ENCODE data around the gene HIPK2. TPM values are rescaled to one million over a fixed set of nuclear protein-coding genes. Genes with fewer than 3 reads are reported as not detected.

Gene HIPK2
- total RNA-seq (9.8 TPM), polyA plus RNA-seq (8.5 TPM)

DNA sequence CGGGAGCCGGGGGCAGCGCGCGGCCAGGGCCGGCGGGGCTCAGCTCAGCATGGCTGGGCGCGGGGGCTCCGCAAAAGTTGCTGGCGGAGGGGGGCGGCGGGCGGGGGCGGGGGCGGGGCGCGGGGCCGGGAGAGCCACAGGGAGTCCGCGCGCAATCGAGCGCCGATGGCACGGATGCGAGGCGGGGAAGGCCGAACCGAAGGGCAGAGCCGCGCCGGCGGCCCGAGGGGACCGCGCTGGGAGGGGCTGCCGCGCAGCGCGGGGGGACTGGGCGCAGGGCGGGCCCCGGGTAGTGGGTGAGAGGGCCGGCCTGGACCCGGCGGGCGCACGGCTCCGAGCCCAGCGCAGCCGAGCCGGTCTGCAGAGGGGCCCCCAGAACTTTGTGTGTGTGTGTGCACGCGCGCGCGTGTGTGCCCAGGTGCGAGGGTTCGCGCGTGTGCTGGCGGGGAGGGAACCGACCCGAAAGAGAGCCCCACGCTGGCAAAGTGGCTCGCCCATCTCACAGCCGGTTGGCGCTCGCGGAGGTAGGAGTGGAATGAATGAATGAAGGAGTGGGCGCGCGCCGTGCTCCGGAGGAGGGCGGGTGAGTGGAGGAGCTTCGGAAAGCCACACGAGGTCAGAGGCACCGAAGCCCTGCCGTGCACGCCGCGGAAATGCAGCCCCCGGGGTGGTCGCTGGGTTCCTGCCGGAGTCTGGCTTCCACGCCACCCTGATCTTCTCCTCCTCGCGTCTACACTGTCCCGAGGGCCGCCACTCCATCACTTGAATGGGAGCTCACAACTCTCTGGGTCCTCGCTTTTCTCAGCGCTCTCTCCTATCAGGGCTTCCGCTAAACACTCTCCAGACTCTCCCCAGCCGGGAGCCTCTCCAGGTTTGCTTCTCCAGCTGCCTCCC is at the start of gene HIPK2:
Gene HIPK2 (minus strand): TSS at position 51 of the 894 bp plus-strand sequence. CDS start 375 bp downstream, outside the sequence.
- H3K4me3 ChIP-seq (ENCODE audit: low read depth, low read length) = peak within 1 kb of the TSS; percentile 100
- peaks cover 7% of the 10 kb centered on the region for H3K4me1 ChIP-seq (ENCODE audit: insufficient read depth)
- no peaks in the 10 kb centered on the region for H3K36me3 ChIP-seq (ENCODE audit: insufficient read depth)
- H3K27ac ChIP-seq (ENCODE audit: low read depth) = peak within 1 kb of the TSS; percentile 94
- peak; percentile 59 for DNase-seq (ENCODE audit: extremely low spot score)
- WGBS = 1% methylated on average over 93 of the region's 96 CpGs

- Histone ChIP-seq H3K27ac (ENCODE audit: low read depth) (no peak overlapping the region), H3K4me3 (ENCODE audit: low read depth, low read length) (no peak overlapping the region), H3K4me1 (ENCODE audit: insufficient read depth) (no peaks in the 10 kb centered on the region), H3K36me3 (ENCODE audit: insufficient read depth) (no peaks in the 10 kb centered on the region)
- DNase-seq (ENCODE audit: extremely low spot score) = no peak
Observed at GRCh38 chr7:139827042-139827441, 49.2 kb upstream of the HIPK2 start.

GRCh38 chr7:139825666-139826290 is 48.0 kb upstream of the HIPK2 start:
- H3K36me3 ChIP-seq (ENCODE audit: insufficient read depth) = no peaks in the 10 kb centered on the region
- no peaks in the 10 kb centered on the region for H3K4me1 ChIP-seq (ENCODE audit: insufficient read depth)
- no peak for DNase-seq (ENCODE audit: extremely low spot score)
- peak overlapping the region; percentile 26 for H3K27ac ChIP-seq (ENCODE audit: low read depth)
- H3K4me3 ChIP-seq (ENCODE audit: low read depth, low read length) = no peak overlapping the region
- 43% methylated on average over 9 of the region's 9 CpGs for WGBS

GRCh38 chr7:139823959-139824521 is 46.2 kb upstream of the HIPK2 start:
- no peaks in the 10 kb centered on the region for H3K4me1 ChIP-seq (ENCODE audit: insufficient read depth)
- no peaks in the 10 kb centered on the region for H3K36me3 ChIP-seq (ENCODE audit: insufficient read depth)
- H3K27ac ChIP-seq (ENCODE audit: low read depth) = peak overlapping the region; percentile 13
- DNase-seq (ENCODE audit: extremely low spot score) = peak; percentile 10
- H3K4me3 ChIP-seq (ENCODE audit: low read depth, low read length) = no peak overlapping the region
- 25% methylated on average over 8 of the region's 8 CpGs for WGBS

DNA sequence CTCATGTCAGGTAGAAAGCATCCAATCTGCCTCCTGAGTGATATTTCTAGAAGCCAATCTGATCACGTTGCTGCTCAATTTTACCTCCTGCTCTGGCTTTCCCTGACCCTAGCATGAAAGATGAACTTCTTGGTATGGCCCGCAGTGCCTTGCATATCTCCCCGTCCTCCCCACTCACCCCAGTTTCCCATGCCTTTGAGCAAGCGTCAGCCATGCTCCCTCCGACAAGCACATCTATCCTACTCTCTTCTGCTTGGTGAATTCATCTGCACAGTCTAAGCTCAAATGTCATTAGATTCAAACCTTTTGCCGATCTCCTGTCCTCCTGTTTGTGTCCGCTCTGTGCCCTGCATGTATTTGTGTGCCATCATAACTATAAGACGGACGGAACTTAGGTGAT is 45.1 kb upstream of the HIPK2 start:
- Histone ChIP-seq H3K4me3 (ENCODE audit: low read depth, low read length) (no peak overlapping the region), H3K27ac (ENCODE audit: low read depth) (no peak overlapping the region), H3K36me3 (ENCODE audit: insufficient read depth) (no peaks in the 10 kb centered on the region), H3K4me1 (ENCODE audit: insufficient read depth) (no peaks in the 10 kb centered on the region)
- no peak for DNase-seq (ENCODE audit: extremely low spot score)
- WGBS = 98% methylated on average over 9 of the region's 9 CpGs

DNA sequence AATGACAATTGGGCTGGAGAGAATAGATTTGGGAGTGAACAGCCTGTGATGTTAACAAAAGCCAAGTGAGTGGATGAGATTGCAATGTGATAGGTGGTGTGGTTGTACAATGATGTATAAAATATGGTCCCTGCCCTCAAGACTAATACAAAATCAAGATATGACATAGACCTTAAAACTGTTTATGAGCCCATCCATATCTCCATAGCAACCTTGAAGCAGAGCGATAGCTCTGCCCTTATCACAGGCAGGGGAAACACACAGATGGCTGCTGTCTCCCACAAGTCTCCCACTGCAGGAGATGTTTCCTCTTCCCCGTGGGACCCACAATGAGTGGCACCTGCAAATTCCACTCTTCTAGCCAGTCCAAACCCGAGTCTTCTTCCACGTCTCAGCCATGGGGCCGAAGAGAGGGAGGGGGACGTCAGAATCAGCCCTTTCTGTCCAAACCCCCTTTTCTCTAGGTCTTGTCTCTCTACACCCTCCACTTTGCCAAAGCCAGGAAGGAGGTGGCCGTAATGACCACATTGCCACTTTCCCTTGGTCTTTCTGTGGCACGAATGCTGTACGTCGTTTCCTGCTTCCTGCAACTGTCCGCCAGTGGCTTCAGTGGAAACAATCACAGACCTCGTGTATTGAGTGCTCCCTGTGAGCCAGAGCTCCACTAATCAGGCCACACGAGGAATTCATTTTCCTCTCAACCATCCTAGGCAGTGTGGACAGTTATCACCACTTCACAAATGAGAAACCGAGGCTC is 43.7 kb upstream of the HIPK2 start:
- Histone ChIP-seq H3K4me3 (ENCODE audit: low read depth, low read length) (no peak overlapping the region), H3K36me3 (ENCODE audit: insufficient read depth) (no peaks in the 10 kb centered on the region), H3K27ac (ENCODE audit: low read depth) (no peak overlapping the region), H3K4me1 (ENCODE audit: insufficient read depth) (no peaks in the 10 kb centered on the region)
- WGBS = 69% methylated on average over 14 of the region's 14 CpGs
- no peak for DNase-seq (ENCODE audit: extremely low spot score)

- no peaks in the 10 kb centered on the region for H3K4me1 ChIP-seq (ENCODE audit: insufficient read depth)
- DNase-seq (ENCODE audit: extremely low spot score) = no peak
- H3K4me3 ChIP-seq (ENCODE audit: low read depth, low read length) = no peak overlapping the region
- no peaks in the 10 kb centered on the region for H3K36me3 ChIP-seq (ENCODE audit: insufficient read depth)
- 90% methylated on average over 4 of the region's 4 CpGs for WGBS
- no peak overlapping the region for H3K27ac ChIP-seq (ENCODE audit: low read depth)
Observed at GRCh38 chr7:139820089-139820488, 42.3 kb upstream of the HIPK2 start.

GRCh38 chr7:139817249-139817648 is 39.5 kb upstream of the HIPK2 start:
- Histone ChIP-seq H3K27ac (ENCODE audit: low read depth) (no peak overlapping the region), H3K4me1 (ENCODE audit: insufficient read depth) (no peaks in the 10 kb centered on the region), H3K4me3 (ENCODE audit: low read depth, low read length) (no peak overlapping the region), H3K36me3 (ENCODE audit: insufficient read depth) (no peaks in the 10 kb centered on the region)
- no peak for DNase-seq (ENCODE audit: extremely low spot score)
- 80% methylated on average over 10 of the region's 10 CpGs for WGBS

- H3K27ac ChIP-seq (ENCODE audit: low read depth) = no peak overlapping the region
- H3K4me3 ChIP-seq (ENCODE audit: low read depth, low read length) = no peak overlapping the region
- H3K4me1 ChIP-seq (ENCODE audit: insufficient read depth) = no peaks in the 10 kb centered on the region
- H3K36me3 ChIP-seq (ENCODE audit: insufficient read depth) = no peaks in the 10 kb centered on the region
- WGBS = 91% methylated on average over 2 of the region's 2 CpGs
- no peak for DNase-seq (ENCODE audit: extremely low spot score)
Observed at GRCh38 chr7:139813689-139814088, 35.9 kb upstream of the HIPK2 start.

DNA sequence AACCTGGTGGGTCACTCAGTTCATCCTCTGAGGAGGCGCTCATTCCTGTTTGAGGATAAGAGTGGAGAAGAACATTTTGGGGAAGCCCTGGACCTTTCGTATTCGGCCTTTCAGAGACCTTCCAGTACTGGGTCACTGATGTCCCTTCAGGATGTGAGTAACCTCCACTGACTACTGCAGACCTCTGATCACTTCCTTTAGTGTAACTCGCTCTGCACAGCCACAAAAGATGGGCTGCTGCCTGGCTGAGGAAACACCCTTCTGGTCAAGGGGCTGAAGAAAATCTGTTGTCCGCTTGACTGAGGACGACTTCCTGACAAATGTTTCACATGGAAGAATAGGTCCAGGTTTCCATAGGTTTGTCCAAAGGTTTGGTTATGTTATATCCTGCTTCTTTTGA is 35.4 kb upstream of the HIPK2 start:
- Histone ChIP-seq H3K36me3 (ENCODE audit: insufficient read depth) (no peaks in the 10 kb centered on the region), H3K27ac (ENCODE audit: low read depth) (no peak overlapping the region), H3K4me1 (ENCODE audit: insufficient read depth) (no peaks in the 10 kb centered on the region), H3K4me3 (ENCODE audit: low read depth, low read length) (no peak overlapping the region)
- DNase-seq (ENCODE audit: extremely low spot score) = no peak
- 93% methylated on average over 6 of the region's 6 CpGs for WGBS

DNA sequence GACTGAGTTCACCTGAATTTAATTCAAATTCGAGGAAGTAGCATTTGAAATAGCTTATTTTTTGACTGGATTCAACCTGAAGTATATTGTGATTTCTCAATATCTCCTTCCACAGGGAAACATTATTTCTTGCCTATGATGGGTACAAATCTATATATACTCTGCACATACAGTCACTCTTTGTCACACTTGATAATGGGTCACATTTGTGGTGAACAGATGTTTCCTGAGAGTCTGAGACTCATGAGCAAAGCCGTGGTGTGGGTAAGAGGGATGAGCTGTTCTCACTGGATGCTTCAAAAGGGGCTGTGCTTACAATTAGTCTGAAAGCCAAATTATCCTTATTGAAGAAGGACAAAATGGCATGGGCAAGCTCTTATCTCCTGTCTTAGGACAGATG is 33.3 kb upstream of the HIPK2 start:
- Histone ChIP-seq H3K36me3 (ENCODE audit: insufficient read depth) (no peaks in the 10 kb centered on the region), H3K27ac (ENCODE audit: low read depth) (no peak overlapping the region), H3K4me1 (ENCODE audit: insufficient read depth) (no peaks in the 10 kb centered on the region), H3K4me3 (ENCODE audit: low read depth, low read length) (no peak overlapping the region)
- no peak for DNase-seq (ENCODE audit: extremely low spot score)
- 63% methylated on average over 2 of the region's 2 CpGs for WGBS

DNA sequence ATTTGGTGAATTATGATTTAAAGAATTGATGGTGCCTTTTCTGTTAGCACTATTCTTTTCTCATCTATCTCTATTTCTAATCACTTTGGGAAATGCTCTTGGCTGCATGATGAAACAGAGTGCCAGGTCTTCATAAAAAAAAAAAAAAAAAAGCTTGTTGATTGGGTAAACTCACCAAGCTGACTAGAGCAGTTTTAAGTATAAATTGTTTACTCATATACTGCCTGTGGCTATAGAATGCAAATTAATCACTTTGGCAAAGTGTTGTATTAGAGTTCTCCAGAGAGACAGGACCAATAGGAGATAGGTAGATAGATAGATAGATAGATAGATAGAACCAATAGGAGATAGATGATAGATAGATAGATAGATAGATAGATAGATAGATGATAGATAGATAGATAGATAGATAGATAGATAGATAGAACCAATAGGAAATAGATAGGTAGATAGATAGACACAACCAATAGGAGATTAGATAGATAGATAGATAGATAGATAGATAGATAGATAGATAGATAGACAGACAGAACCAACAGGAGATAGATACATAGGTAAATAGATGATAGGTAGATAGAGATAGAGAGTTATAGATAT is 31.1 kb upstream of the HIPK2 start:
- Histone ChIP-seq H3K27ac (ENCODE audit: low read depth) (no peak overlapping the region), H3K36me3 (ENCODE audit: insufficient read depth) (no peaks in the 10 kb centered on the region), H3K4me3 (ENCODE audit: low read depth, low read length) (no peak overlapping the region), H3K4me1 (ENCODE audit: insufficient read depth) (no peaks in the 10 kb centered on the region)
- no peak for DNase-seq (ENCODE audit: extremely low spot score)

DNA sequence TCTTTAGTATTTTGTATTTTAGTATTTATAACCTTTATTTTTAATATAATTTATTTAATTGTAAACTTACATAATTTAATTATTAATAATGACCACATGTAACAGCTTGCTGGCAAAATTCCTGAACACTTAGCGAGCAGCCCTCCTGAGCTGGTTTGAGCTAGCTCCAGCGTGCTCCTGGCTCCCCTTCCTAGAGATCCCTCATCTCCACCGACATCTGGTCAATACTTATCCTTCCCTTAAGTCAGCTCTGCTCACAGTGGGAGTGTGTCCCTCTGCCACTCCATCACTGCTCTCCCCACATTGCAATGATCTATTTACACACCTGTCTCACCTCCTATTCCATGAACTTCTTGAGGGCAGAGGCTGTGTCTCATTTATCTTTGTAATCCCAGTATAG is 30.6 kb upstream of the HIPK2 start:
- Histone ChIP-seq H3K4me3 (ENCODE audit: low read depth, low read length) (no peak overlapping the region), H3K27ac (ENCODE audit: low read depth) (no peak overlapping the region), H3K36me3 (ENCODE audit: insufficient read depth) (no peaks in the 10 kb centered on the region), H3K4me1 (ENCODE audit: insufficient read depth) (no peaks in the 10 kb centered on the region)
- no peak for DNase-seq (ENCODE audit: extremely low spot score)
- WGBS = 89% methylated on average over 3 of the region's 3 CpGs
